EH (cell line): ENCODE measurements around the gene TUBA4A.
A peak's percentile ranks its signal among the peaks of the same experiment; 100 is the strongest.
"Not testable (repeated sequence)": the region's sequence is repeated elsewhere in the genome, so short reads cannot be mapped to it uniquely, and the experiment has no call there.

Experiments used
- DNase-seq: peaks from one replicate; pipeline ENCODE4 v3.0.0-alpha.2; 2015; ENCODE audit warnings: low read depth

The TUBA4A gene

GRCh38 chr2:219210886-219211362 lies 42.8 kb downstream of the TUBA4A start:
- DNase-seq, result no peak

- no peak for DNase-seq
Observed at GRCh38 chr2:219210196-219210885, 43.4 kb downstream of the TUBA4A start.

GRCh38 chr2:219209236-219210195 lies 44.2 kb downstream of the TUBA4A start:
- no peak for DNase-seq

- DNase-seq, result peak; percentile 66
Observed at GRCh38 chr2:219207884-219208740, 45.6 kb downstream of the TUBA4A start.

GRCh38 chr2:219207134-219207883 lies 46.4 kb downstream of the TUBA4A start:
- DNase-seq, result no peak

- DNase-seq, result peak; percentile 93
Observed at GRCh38 chr2:219206328-219207133, 47.2 kb downstream of the TUBA4A start, which contains the start of gene ZFAND2B. ZFAND2B (plus strand) TSS chr2:219206782; CDS start chr2:219206988, 206 bp downstream.

- no peak for DNase-seq
Observed at GRCh38 chr2:219205981-219206327, 47.8 kb downstream of the TUBA4A start.

GRCh38 chr2:219205165-219205538 lies 48.6 kb downstream of the TUBA4A start:
- DNase-seq, result no peak

- no peak for DNase-seq
Observed at GRCh38 chr2:219204425-219205164, 49.1 kb downstream of the TUBA4A start.

GRCh38 chr2:219201331-219201730 lies 52.4 kb downstream of the TUBA4A start:
- not testable (repeated sequence) for DNase-seq

- not testable (repeated sequence) for DNase-seq
Observed at GRCh38 chr2:219200502-219201326, 53.0 kb downstream of the TUBA4A start.
